Neutrophil (primary cell): ENCODE measurements around the gene HNRNPU.

ENCODE experiments used
- H3K27ac ChIP-seq: fragments of 200-600 bp; sonication (generic); 2 replicates; pipeline ENCODE4 v1.5.1; 2016; ENCODE audit warnings: mild to moderate bottlenecking, moderate library complexity
- H3K27me3 ChIP-seq: fragments of 200-600 bp; sonication (generic); 2 replicates; pipeline ENCODE4 v1.6.0; 2016; ENCODE audit warnings: mild to moderate bottlenecking
- H3K36me3 ChIP-seq: fragments of 200-600 bp; sonication (generic); 2 replicates; pipeline ENCODE4 v1.5.1; 2017
- H3K4me1 ChIP-seq, 2 experiments: fragments of 200-600 bp in 1 of 2; sonication (generic) in 1 of 2; 1 replicate in 1 of 2; 2 replicates in 1 of 2; pipeline versions ENCODE4 v1.5.1 to v1.6.1; 2013 to 2016; ENCODE audit warnings: low read depth in 1 of 2, low read length in 1 of 2, mild to moderate bottlenecking in 1 of 2, moderate library complexity in 1 of 2; ENCODE audit not compliant: control insufficient read depth in 1 of 2, insufficient read depth in 1 of 2
- H3K4me3 ChIP-seq, 2 experiments: fragments of 200-600 bp in 1 of 2; sonication (generic) in 1 of 2; 1 replicate in 1 of 2; 2 replicates in 1 of 2; pipeline ENCODE4 v1.5.1; 2013 to 2016; ENCODE audit warnings: low read depth in 1 of 2, low read length in 1 of 2, mild to moderate bottlenecking in 1 of 2, moderate library complexity in 1 of 2
- H3K9me3 ChIP-seq: fragments of 200-600 bp; sonication (generic); 2 replicates; pipeline ENCODE4 v1.5.1; 2016
- TF ChIP-seq, protein P1 (sequence below): fragments of 200-600 bp; sonication (generic); IDR thresholded peaks from 2 replicates; pipeline ENCODE4 v1.5.1; 2016; ENCODE audit warnings: antibody characterized with exemption

Gene HNRNPU

DNA sequence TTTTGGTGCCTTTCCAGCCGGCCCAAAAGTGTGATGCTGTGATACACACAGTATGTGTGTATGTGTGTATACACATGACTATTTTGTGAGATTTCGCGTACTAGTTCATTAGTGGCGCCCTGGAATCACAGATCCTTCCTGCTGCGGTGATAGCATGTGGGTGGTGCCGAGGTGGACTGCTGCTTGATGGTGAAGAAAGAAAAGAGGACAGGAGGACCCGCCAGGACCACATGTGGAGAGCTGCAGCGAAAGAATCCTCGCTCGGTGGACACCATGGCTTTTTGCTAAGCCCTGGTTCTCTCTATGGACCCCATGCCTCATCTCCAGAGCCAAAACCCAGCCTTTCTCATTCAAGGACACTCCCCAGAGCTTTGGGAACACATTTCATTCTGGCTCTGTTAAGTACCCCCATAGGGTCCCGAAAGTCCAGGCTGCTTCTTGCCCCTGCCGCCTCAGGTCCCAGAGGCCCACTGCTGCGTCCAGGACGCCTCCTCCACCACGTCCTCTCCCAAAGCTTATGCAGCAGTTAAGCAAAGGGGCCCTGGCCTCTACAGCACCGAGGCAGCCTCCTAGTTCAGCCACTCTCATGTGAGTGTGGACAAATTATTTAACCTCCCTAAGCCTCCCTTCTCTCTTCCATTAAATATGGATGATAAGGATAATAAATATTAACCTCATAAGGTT, 61.6 kb downstream of the HNRNPU start:
- TF ChIP-seq, protein P1, sequence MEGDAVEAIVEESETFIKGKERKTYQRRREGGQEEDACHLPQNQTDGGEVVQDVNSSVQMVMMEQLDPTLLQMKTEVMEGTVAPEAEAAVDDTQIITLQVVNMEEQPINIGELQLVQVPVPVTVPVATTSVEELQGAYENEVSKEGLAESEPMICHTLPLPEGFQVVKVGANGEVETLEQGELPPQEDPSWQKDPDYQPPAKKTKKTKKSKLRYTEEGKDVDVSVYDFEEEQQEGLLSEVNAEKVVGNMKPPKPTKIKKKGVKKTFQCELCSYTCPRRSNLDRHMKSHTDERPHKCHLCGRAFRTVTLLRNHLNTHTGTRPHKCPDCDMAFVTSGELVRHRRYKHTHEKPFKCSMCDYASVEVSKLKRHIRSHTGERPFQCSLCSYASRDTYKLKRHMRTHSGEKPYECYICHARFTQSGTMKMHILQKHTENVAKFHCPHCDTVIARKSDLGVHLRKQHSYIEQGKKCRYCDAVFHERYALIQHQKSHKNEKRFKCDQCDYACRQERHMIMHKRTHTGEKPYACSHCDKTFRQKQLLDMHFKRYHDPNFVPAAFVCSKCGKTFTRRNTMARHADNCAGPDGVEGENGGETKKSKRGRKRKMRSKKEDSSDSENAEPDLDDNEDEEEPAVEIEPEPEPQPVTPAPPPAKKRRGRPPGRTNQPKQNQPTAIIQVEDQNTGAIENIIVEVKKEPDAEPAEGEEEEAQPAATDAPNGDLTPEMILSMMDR: no peak
- H3K9me3 ChIP-seq: no peaks in the 10 kb centered on the region
- no peak overlapping the region for H3K4me3 ChIP-seq
- peaks cover 15% of the 10 kb centered on the region for H3K27me3 ChIP-seq
- H3K27ac ChIP-seq: no peak overlapping the region
- H3K36me3 ChIP-seq: no peaks in the 10 kb centered on the region
- peaks cover 0 to 3% of the 10 kb centered on the region in 2 experiments for H3K4me1 ChIP-seq

DNA sequence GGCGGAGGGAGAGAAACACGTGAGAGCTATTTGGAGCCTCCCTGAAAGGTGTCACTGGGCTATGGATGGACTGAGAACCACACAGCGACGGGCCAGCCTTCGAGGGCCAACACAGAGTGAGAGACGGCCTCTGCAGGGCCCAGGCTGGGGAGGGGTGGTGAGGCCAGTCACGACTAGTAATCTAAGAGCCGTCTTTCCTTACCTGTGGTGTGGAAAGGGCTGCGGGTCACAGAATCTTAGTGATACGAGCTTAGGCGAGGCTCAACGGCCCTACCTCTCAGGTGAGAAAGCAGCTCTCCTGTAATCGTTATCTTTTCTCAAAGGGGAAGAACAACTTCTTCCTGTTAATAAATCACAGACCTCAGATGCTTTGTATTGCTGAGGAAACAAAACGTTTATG, 62.3 kb downstream of the HNRNPU start:
- Histone ChIP-seq H3K4me1 (peaks cover 0 to 3% of the 10 kb centered on the region in 2 experiments), H3K27ac (no peak overlapping the region), H3K27me3 (peaks cover 15% of the 10 kb centered on the region), H3K36me3 (no peaks in the 10 kb centered on the region), H3K4me3 (no peak overlapping the region), H3K9me3 (no peaks in the 10 kb centered on the region)
- TF ChIP-seq, protein P1: no peak

DNA sequence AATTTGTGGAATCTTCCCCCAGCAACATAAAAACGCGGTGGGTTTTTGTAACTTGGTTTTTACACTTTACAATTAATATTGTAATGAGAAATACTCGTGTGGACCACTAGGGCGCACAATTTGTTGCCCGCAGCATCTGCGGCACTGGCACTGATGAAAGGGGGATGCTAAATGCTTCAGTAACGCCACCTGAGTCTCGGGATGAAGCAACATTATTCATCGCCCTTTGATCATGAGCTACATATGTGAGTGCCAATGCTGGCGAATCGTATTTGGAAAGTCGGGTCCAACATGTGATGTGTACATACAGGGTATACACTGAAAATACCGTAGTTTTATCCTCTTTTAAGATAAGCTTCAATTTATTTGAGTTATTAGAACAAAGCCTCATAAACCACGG, 63.1 kb downstream of the HNRNPU start:
- TF ChIP-seq, protein P1: no peak
- H3K9me3 ChIP-seq: no peaks in the 10 kb centered on the region
- no peak overlapping the region for H3K27ac ChIP-seq
- peaks cover 15% of the 10 kb centered on the region for H3K27me3 ChIP-seq
- H3K36me3 ChIP-seq: no peaks in the 10 kb centered on the region
- H3K4me3 ChIP-seq: no peak overlapping the region
- H3K4me1 ChIP-seq: peaks cover 0 to 3% of the 10 kb centered on the region in 2 experiments

DNA sequence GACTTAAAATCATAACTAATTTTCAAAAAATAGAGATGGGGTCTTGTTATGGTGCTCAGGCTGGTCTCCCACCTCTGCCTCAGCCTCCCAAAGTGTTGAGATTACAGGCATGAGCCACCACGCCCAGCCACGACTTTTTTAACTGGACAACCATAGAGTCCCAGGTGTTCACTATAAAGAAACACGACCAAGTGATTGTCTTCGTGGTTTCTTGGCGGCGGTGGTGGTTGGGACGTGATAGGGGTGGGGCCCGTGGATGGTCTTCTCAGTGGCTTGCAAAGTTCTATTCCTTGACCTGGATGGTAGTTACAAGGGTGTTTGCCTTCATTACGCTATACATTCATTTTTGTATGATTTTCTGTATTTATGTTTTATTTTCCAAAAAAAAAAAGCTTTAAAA, 63.5 kb downstream of the HNRNPU start:
- H3K9me3 ChIP-seq: no peaks in the 10 kb centered on the region

More for the DNA sequence above, 63.5 kb downstream of the HNRNPU start:
- no peak overlapping the region for H3K4me3 ChIP-seq
- H3K4me1 ChIP-seq: peaks cover 0 to 3% of the 10 kb centered on the region in 2 experiments
- H3K36me3 ChIP-seq: no peaks in the 10 kb centered on the region
- TF ChIP-seq, protein P1: no peak
- H3K27ac ChIP-seq: no peak overlapping the region
- H3K27me3 ChIP-seq: peaks cover 15% of the 10 kb centered on the region
